PC-9 (cell line): ENCODE results near the gene MBOAT2.

Experiments used
- EZH2 ChIP-seq: fragments of 200-600 bp; sonication (generic); IDR thresholded peaks from 2 replicates; pipeline ENCODE4 v1.8.0; 2017; ENCODE audit warnings: antibody characterized with exemption, low read depth
- TF ChIP-seq, protein P1 (sequence below): fragments of 200-600 bp; sonication (generic); conservative IDR thresholded peaks from 2 replicates; pipeline ENCODE4 v1.6.1; 2017; ENCODE audit warnings: mixed run types, antibody characterized with exemption, mild to moderate bottlenecking, moderate library complexity

DNA sequence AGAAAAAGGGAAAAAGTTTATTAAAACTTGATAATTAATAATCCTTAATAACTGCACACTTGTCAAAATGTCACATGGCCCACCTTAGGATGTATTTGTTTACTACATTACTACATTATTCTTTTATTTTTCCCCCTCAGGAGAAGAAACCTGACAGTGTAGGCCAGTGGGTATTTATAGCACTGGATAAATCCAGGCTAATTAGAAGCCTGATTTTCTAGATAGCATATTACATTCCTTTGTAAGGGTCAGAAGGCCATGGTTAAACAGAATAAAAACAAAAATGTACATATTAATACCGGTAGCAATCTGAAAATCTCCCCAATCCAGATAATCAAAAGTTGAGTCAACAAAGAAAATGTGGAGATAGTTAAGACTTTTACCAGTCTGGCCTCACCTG lies 144.6 kb downstream of the MBOAT2 start:
- TF ChIP-seq, protein P1, sequence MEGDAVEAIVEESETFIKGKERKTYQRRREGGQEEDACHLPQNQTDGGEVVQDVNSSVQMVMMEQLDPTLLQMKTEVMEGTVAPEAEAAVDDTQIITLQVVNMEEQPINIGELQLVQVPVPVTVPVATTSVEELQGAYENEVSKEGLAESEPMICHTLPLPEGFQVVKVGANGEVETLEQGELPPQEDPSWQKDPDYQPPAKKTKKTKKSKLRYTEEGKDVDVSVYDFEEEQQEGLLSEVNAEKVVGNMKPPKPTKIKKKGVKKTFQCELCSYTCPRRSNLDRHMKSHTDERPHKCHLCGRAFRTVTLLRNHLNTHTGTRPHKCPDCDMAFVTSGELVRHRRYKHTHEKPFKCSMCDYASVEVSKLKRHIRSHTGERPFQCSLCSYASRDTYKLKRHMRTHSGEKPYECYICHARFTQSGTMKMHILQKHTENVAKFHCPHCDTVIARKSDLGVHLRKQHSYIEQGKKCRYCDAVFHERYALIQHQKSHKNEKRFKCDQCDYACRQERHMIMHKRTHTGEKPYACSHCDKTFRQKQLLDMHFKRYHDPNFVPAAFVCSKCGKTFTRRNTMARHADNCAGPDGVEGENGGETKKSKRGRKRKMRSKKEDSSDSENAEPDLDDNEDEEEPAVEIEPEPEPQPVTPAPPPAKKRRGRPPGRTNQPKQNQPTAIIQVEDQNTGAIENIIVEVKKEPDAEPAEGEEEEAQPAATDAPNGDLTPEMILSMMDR = no peak
- no peak for TF ChIP-seq EZH2
